HCT116 (cell line): ENCODE results near the gene STPG2. TPM values are rescaled to one million over a fixed set of nuclear protein-coding genes. Genes with fewer than 3 reads are reported as not detected.

Experiments used
- ATAC-seq: fragments of 200-7000 bp; cut with Tn5 transposase; 2 replicates; pipeline ENCODE4 v1.9.1; 2020; ENCODE audit warnings: mild to moderate bottlenecking, moderate library complexity
- BruUV-seq: library from RNA; stranded (reverse); fragments of 400-500 nt; replicated peaks from 2 replicates; lab custom pipeline; 2021; lab: Mats Ljungman, UMichigan
- CTCF ChIA-PET: fragments of 300-600 bp; sonication (Branson Sonifier 250); formaldehyde crosslinking; loops from one replicate; lab custom pipeline; 2021; ENCODE audit warnings: antibody characterized with exemption; lab: Charles Lee
- POLR2A ChIA-PET: fragments of 300-600, 350-600 bp; sonication (Branson Sonifier 250); formaldehyde crosslinking; loops from one replicate; lab custom pipeline; 2021; ENCODE audit warnings: antibody characterized with exemption; lab: Charles Lee
- RAD21 ChIA-PET, 2 experiments: fragments of 300-600 bp; sonication (Branson Sonifier 250); formaldehyde crosslinking; loops; one replicate each; lab custom pipeline; 2023; ENCODE audit warnings: low total read pairs in 2 of 2; ENCODE audit not compliant: uncharacterized antibody in 2 of 2, unreplicated experiment in 2 of 2, low non-redundant PET in 1 of 2; lab: Charles Lee
- DNase-seq: peaks from one replicate; pipeline ENCODE4 v3.0.0-alpha.2; 2010; ENCODE audit warnings: low read depth, low spot score
- H2AFZ ChIP-seq: fragments of 200-600 bp; shearing (Covaris generic), sonication (generic); 2 replicates; pipeline ENCODE4 v1.6.1; 2017; ENCODE audit warnings: low read depth, mixed run types, mixed read lengths, antibody characterized with exemption, low read length; ENCODE audit not compliant: poor library complexity, severe bottlenecking
- H3K27ac ChIP-seq: 2 replicates; pipeline ENCODE4 v1.5.1; 2012; ENCODE audit warnings: low read depth, low read length
- H3K27me3 ChIP-seq: fragments of 200-600 bp; sonication (generic); 2 replicates; pipeline ENCODE4 v1.6.1; 2016; ENCODE audit warnings: mixed run types, low read length, mixed read lengths; ENCODE audit not compliant: insufficient read depth
- H3K36me3 ChIP-seq, 2 experiments: fragments of 200-500 bp in 1 of 2; fragments of 200-600 bp in 1 of 2; sonication (Bioruptor generic) in 1 of 2; sonication (generic) in 1 of 2; 2 replicates each; pipeline versions ENCODE4 v1.5.1 to v1.6.1; 2014 to 2016; ENCODE audit warnings: low read length in 2 of 2, inconsistent platforms in 1 of 2, mixed read lengths in 1 of 2, mixed run types in 1 of 2; ENCODE audit not compliant: insufficient read depth in 2 of 2, control insufficient read depth in 1 of 2
- H3K4me1 ChIP-seq, 2 experiments: fragments of 200-600 bp in 1 of 2; sonication (generic) in 1 of 2; 2 replicates each; pipeline versions ENCODE4 v1.5.1 to v1.6.1; 2012 to 2017; ENCODE audit warnings: low read length in 2 of 2, inconsistent platforms in 1 of 2, mild to moderate bottlenecking in 1 of 2, mixed read lengths in 1 of 2, mixed run types in 1 of 2, moderate library complexity in 1 of 2; ENCODE audit not compliant: insufficient read depth in 2 of 2, control insufficient read depth in 1 of 2
- H3K4me2 ChIP-seq: fragments of 200-600 bp; sonication (generic); 2 replicates; pipeline ENCODE4 v1.6.1; 2017; ENCODE audit warnings: mixed run types, low read length, mixed read lengths
- H3K4me3 ChIP-seq, 2 experiments: fragments of 200-600 bp in 1 of 2; sonication (generic) in 1 of 2; replicated peaks in 1 of 2; 2 replicates each; pipeline ENCODE4 v1.5.1; 2011 to 2016; ENCODE audit warnings: low read length in 2 of 2, control low read depth in 1 of 2, low read depth in 1 of 2, mild to moderate bottlenecking in 1 of 2, mixed read lengths in 1 of 2, mixed run types in 1 of 2
- H3K79me2 ChIP-seq: fragments of 200-600 bp; sonication (generic); 2 replicates; pipeline ENCODE4 v1.6.1; 2017; ENCODE audit warnings: mild to moderate bottlenecking, mixed run types, low read length, moderate library complexity, mixed read lengths; ENCODE audit not compliant: insufficient read depth
- H3K9ac ChIP-seq: fragments of 200-600 bp; sonication (generic); 2 replicates; pipeline ENCODE4 v1.6.1; 2016; ENCODE audit warnings: low read length, mixed read lengths
- H3K9me2 ChIP-seq: fragments of 200-600 bp; sonication (generic), shearing (Covaris generic); 2 replicates; pipeline ENCODE4 v1.6.1; 2017; ENCODE audit warnings: mixed run types, mild to moderate bottlenecking, moderate library complexity; ENCODE audit not compliant: insufficient read depth
- H3K9me3 ChIP-seq, 2 experiments: fragments of 200-500 bp in 1 of 2; fragments of 200-600 bp in 1 of 2; sonication (Bioruptor generic) in 1 of 2; sonication (generic) in 1 of 2; 2 replicates each; pipeline ENCODE4 v1.6.1; 2014 to 2017; ENCODE audit warnings: low read length in 2 of 2, mixed read lengths in 2 of 2, inconsistent platforms in 1 of 2, low read depth in 1 of 2, mild to moderate bottlenecking in 1 of 2, mixed run types in 1 of 2, moderate library complexity in 1 of 2; ENCODE audit not compliant: control insufficient read depth in 1 of 2, insufficient read depth in 1 of 2
- H4K20me1 ChIP-seq: fragments of 200-600 bp; sonication (generic), shearing (Covaris generic); 2 replicates; pipeline ENCODE4 v1.6.1; 2017; ENCODE audit warnings: mixed run types, mild to moderate bottlenecking, moderate library complexity; ENCODE audit not compliant: insufficient read depth
- CTCF ChIP-seq, 3 experiments: fragments of 200-600 bp in 1 of 3; sonication (generic) in 1 of 3; IDR thresholded peaks in 2 of 3; conservative IDR thresholded peaks in 1 of 3; 2 replicates each; pipeline ENCODE4 v1.5.1; 2012 to 2017; ENCODE audit warnings: low read depth in 2 of 3, low read length in 2 of 3, antibody characterized with exemption in 1 of 3, borderline replicate concordance in 1 of 3, control low read depth in 1 of 3, mild to moderate bottlenecking in 1 of 3, mixed read lengths in 1 of 3, mixed run types in 1 of 3, moderate library complexity in 1 of 3; ENCODE audit not compliant: insufficient read depth in 1 of 3
- EGR1 ChIP-seq: IDR thresholded peaks from 2 replicates; pipeline ENCODE4 v1.6.1; 2012; ENCODE audit warnings: low read depth
- EZH2phosphoT487 ChIP-seq: fragments of 200-600 bp; IDR thresholded peaks from 2 replicates; pipeline ENCODE4 v1.6.1; 2018; ENCODE audit warnings: antibody characterized with exemption, borderline replicate concordance
- POLR2A ChIP-seq: IDR thresholded peaks from 2 replicates; pipeline ENCODE4 v1.7.0; 2011; ENCODE audit warnings: borderline replicate concordance; ENCODE audit not compliant: insufficient read depth, insufficient read length; ENCODE audit errors: extremely low read depth
- POLR2AphosphoS5 ChIP-seq: IDR thresholded peaks from 2 replicates; pipeline ENCODE4 v1.6.1; 2011; ENCODE audit warnings: mild to moderate bottlenecking, low read depth, low read length, moderate library complexity
- REST ChIP-seq: IDR thresholded peaks from 2 replicates; pipeline ENCODE4 v1.6.1; 2012; ENCODE audit warnings: low read depth
- SIN3A ChIP-seq: IDR thresholded peaks from 2 replicates; pipeline ENCODE4 v1.6.1; 2012; ENCODE audit warnings: low read depth
- ZNF274 ChIP-seq: fragments of 200-500 bp; sonication (Bioruptor generic); IDR thresholded peaks from 2 replicates; pipeline ENCODE4 v1.6.1; 2014; ENCODE audit warnings: mild to moderate bottlenecking, low read depth, low read length, inconsistent platforms
- intact Hi-C: fragments of 100-400 bp; cut with micrococcal nuclease; formaldehyde crosslinking; loops from 2 replicates; pipeline ENCODE4 v1.10.0; 2022
- total RNA-seq: library from RNA; stranded (reverse); gene quantifications from one replicate; pipeline ENCODE4 v1.2.1, GENCODE V29; 2021; ENCODE audit not compliant: unreplicated experiment

STPG2 gene
- total RNA-seq, 1 experiment from 2014 or later = not detected

DNA sequence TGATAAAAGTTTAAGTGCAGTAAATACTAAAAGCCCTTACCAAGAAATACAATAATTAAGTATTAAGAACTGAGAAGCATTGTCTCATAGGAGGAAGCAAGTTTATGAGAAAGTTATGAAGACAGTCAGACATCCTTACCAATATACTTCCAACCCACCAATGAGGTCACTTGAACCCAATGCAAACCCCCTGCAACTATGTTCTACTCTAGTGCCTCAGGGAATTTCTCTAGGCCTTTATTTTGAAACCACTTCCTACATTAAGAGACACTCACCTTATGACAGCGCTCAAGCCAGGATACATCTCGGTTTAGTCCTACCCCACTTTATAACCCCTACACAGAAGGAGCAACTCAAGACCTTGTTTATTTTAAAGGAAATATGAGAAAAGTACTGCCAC is 61.3 kb downstream of the STPG2 start:
- ATAC-seq = no peak
- no peak overlapping the region for H3K4me2 ChIP-seq
- CTCF ChIA-PET = no interaction called here

More for the DNA sequence above, 61.3 kb downstream of the STPG2 start:
- Histone ChIP-seq H3K9me2 (no peaks in the 10 kb centered on the region), H2AFZ (no peak overlapping the region), H3K4me3 (no peak overlapping the region), H3K79me2 (no peaks in the 10 kb centered on the region), H3K9ac (no peak overlapping the region), H4K20me1 (no peaks in the 10 kb centered on the region), H3K27ac (no peak overlapping the region), H3K36me3 (no peaks in the 10 kb centered on the region), H3K27me3 (no peaks in the 10 kb centered on the region), H3K4me1 (no peaks in the 10 kb centered on the region), H3K9me3 (no peaks in the 10 kb centered on the region)
- TF ChIP-seq EGR1 = no peak
- TF ChIP-seq POLR2AphosphoS5 = no peak
- TF ChIP-seq CTCF (IDR thresholded peaks at IDR 0.05 in 2 of 3, conservative IDR thresholded peaks at IDR 0.05 in 1 of 3; ENCODE audit: borderline replicate concordance in 1 of 3, insufficient read depth in 1 of 3, low read depth in 2 of 3, low read length in 2 of 3) = no peak
- no peak for TF ChIP-seq SIN3A
- TF ChIP-seq REST = no peak
- TF ChIP-seq EZH2phosphoT487 = no peak
- no peak for TF ChIP-seq POLR2A
- TF ChIP-seq ZNF274 = no peak
- no TSS peak for BruUV-seq
- ChIA-PET POLR2A (no interaction called here), RAD21 (no interaction called here)
- no peak for DNase-seq
- intact Hi-C loops = no loop called here
